Stimulated activated memory B cell treated with anti-CD40 and anti-IgM and Interleukin-4, amounts not matched to agents 10 μg/mL and 1 μg/mL and 100 μg/mL, for 72 hours (primary cell): ENCODE measurements around the gene H6PD.

ENCODE experiments used
- ATAC-seq: fragments of 150-1000 bp; cut with Tn5 transposase; 2 replicates; pipeline ENCODE4 v1.10.0; 2021
- H3K27ac Mint-ChIP-seq: one replicate; pipeline ENCODE4 v1.8.0; 2022; ENCODE audit warnings: mild to moderate bottlenecking, mixed read lengths
- H3K27me3 Mint-ChIP-seq: one replicate; pipeline ENCODE4 v1.8.0; 2022; ENCODE audit warnings: mixed read lengths
- H3K36me3 Mint-ChIP-seq: one replicate; pipeline ENCODE4 v1.8.0; 2022; ENCODE audit warnings: mixed read lengths
- H3K4me1 Mint-ChIP-seq: one replicate; pipeline ENCODE4 v1.8.0; 2022; ENCODE audit warnings: mixed read lengths
- H3K4me3 Mint-ChIP-seq: one replicate; pipeline ENCODE4 v1.8.0; 2022; ENCODE audit warnings: mild to moderate bottlenecking, moderate library complexity, mixed read lengths
- H3K9me3 Mint-ChIP-seq: one replicate; pipeline ENCODE4 v1.8.0; 2022; ENCODE audit warnings: mixed read lengths

Gene H6PD

DNA sequence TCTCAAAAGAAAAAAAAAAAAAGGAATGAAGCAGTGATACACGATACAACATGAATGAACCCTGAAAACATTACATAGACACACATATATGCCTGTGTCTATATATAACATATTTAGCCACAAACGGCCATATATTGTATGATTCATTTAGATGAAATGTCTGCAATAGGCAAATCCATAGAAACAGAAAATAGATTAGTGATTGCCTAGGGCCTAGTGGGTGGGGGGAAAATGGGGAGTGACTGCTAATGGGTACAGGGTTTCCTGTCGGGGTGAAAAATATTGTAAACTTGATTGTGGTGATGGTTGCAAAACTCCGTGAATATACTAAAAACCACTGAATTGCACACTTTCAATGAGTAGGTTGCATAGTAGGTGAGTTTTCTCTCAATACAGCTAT is 6.0 kb upstream of the H6PD start:
- Mint-ChIP-seq H3K9me3 (no peaks in the 10 kb centered on the region), H3K27ac (no peak overlapping the region), H3K36me3 (no peaks in the 10 kb centered on the region), H3K4me3 (no peak overlapping the region), H3K27me3 (peaks cover 38% of the 10 kb centered on the region), H3K4me1 (peaks cover 12% of the 10 kb centered on the region)
- ATAC-seq, result no peak

DNA sequence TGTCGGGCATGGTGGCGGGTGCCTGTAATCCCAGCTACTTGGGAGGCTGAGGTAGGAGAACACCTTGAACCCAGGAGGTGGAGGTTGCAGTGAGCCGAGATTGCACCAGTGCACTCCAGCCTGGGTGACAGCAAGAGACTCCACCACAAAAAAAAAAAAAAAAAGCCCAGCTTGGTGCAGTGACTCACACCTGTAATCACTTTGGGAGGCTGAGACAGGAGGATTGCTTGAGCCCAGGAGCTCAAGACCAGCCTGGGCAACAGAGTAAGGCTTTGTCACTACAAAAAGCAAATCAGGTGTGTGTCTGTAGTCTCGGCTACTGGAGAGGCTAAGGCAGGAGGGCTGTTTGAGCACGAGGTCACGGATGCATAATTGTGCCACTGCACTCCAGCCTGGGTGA is 5.0 kb upstream of the H6PD start:
- Mint-ChIP-seq H3K4me3 (no peak overlapping the region), H3K4me1 (peaks cover 18% of the 10 kb centered on the region), H3K36me3 (no peaks in the 10 kb centered on the region), H3K27me3 (peaks cover 31% of the 10 kb centered on the region), H3K9me3 (no peaks in the 10 kb centered on the region), H3K27ac (no peak overlapping the region)
- ATAC-seq, result no peak

- Mint-ChIP-seq H3K27ac (no peak overlapping the region), H3K4me1 (peaks cover 24% of the 10 kb centered on the region), H3K36me3 (no peaks in the 10 kb centered on the region), H3K4me3 (no peak overlapping the region), H3K9me3 (no peaks in the 10 kb centered on the region), H3K27me3 (peaks cover 17% of the 10 kb centered on the region)
- no peak for ATAC-seq
Observed at GRCh38 chr1:9230869-9231533, 3.6 kb upstream of the H6PD start.

GRCh38 chr1:9231648-9232332 is 2.8 kb upstream of the H6PD start:
- Mint-ChIP-seq H3K4me1 (peaks cover 29% of the 10 kb centered on the region), H3K36me3 (no peaks in the 10 kb centered on the region), H3K4me3 (no peak overlapping the region), H3K27ac (no peak overlapping the region), H3K27me3 (peaks cover 9% of the 10 kb centered on the region), H3K9me3 (no peaks in the 10 kb centered on the region)
- ATAC-seq, result no peak

- Mint-ChIP-seq H3K4me3 (no peak overlapping the region), H3K36me3 (peaks cover 10% of the 10 kb centered on the region), H3K27me3 (no peaks in the 10 kb centered on the region), H3K27ac (no peak overlapping the region), H3K4me1 (peaks cover 45% of the 10 kb centered on the region), H3K9me3 (no peaks in the 10 kb centered on the region)
- no peak for ATAC-seq
Observed at GRCh38 chr1:9233241-9233941, 1.2 kb upstream of the H6PD start.

DNA sequence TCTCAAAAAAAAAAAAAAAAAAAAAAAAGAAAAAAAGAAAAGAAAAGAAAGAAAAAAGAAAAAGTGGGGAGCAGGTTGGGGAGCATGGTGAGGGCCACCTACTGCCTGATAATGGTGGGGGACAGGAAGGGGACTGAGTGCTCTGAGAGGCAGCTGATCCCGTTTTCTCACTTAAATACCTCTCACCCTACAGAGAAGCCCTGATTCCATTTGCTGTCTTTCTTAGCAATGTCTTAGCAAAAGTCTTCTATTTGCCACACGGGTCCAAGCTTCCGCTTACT is 692 bp upstream of the H6PD start:
- ATAC-seq, result no peak
- peaks cover 50% of the 10 kb centered on the region for H3K4me1 Mint-ChIP-seq
- H3K4me3 Mint-ChIP-seq, result peak overlapping the region; percentile 95
- H3K9me3 Mint-ChIP-seq, result no peaks in the 10 kb centered on the region
- H3K27me3 Mint-ChIP-seq, result no peaks in the 10 kb centered on the region
- peak overlapping the region; percentile 86 for H3K27ac Mint-ChIP-seq
- peaks cover 12% of the 10 kb centered on the region for H3K36me3 Mint-ChIP-seq

DNA sequence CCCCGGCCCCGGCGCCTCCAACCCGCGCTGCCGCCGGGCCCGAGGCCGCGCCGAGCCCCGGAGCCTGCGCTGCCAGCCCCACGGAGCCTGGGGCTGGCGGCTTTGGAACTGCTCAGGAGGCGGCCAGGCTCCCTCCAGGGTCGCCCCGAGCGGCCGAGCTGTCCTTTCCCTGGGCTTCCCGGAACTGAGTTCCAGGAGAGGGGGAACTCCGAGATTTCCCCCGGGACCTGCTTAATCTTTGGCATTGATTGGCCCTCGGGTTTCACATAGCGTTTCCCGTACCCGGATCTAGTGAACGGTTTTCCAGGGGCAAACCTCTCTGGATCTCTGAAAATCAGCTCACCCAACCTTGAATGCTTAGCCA is 504 bp downstream of the H6PD start:
- H3K27ac Mint-ChIP-seq, result peak overlapping the region; percentile 86
- peak overlapping the region; percentile 95 for H3K4me3 Mint-ChIP-seq
- H3K9me3 Mint-ChIP-seq, result no peaks in the 10 kb centered on the region
- H3K36me3 Mint-ChIP-seq, result peaks cover 12% of the 10 kb centered on the region
- no peaks in the 10 kb centered on the region for H3K27me3 Mint-ChIP-seq
- ATAC-seq, result no peak
- peaks cover 62% of the 10 kb centered on the region for H3K4me1 Mint-ChIP-seq

GRCh38 chr1:9235560-9235959 is 986 bp downstream of the H6PD start:
- H3K27me3 Mint-ChIP-seq, result no peaks in the 10 kb centered on the region
- peak overlapping the region; percentile 86 for H3K27ac Mint-ChIP-seq
- peaks cover 67% of the 10 kb centered on the region for H3K4me1 Mint-ChIP-seq
- H3K4me3 Mint-ChIP-seq, result peak overlapping the region; percentile 95
- peaks cover 12% of the 10 kb centered on the region for H3K36me3 Mint-ChIP-seq
- H3K9me3 Mint-ChIP-seq, result no peaks in the 10 kb centered on the region
- ATAC-seq, result no peak

GRCh38 chr1:9238134-9238533 is 3.6 kb downstream of the H6PD start:
- ATAC-seq, result no peak
- no peak overlapping the region for H3K4me3 Mint-ChIP-seq
- peaks cover 64% of the 10 kb centered on the region for H3K4me1 Mint-ChIP-seq
- peaks cover 12% of the 10 kb centered on the region for H3K36me3 Mint-ChIP-seq
- H3K9me3 Mint-ChIP-seq, result no peaks in the 10 kb centered on the region
- H3K27me3 Mint-ChIP-seq, result no peaks in the 10 kb centered on the region
- H3K27ac Mint-ChIP-seq, result no peak overlapping the region

DNA sequence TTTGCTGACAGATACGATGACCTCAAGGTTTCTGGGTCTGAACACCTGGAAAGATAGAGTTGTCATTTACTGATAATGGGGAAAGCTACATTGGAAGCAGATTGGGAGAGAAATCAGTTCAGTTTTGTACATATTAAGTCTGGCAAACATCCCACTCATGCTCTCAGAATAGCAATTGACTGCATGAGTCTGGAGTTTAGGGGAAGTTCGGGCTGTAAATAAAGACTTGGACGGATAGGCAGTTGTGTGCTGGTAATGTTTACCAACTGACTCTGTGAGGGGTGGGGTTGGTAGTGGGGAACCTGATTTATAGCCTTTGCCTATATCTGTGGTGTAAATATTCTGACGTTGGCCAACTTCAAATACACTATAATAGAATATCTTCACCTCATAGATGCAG is 4.0 kb downstream of the H6PD start:
- Mint-ChIP-seq H3K9me3 (no peaks in the 10 kb centered on the region), H3K36me3 (peaks cover 12% of the 10 kb centered on the region), H3K27me3 (no peaks in the 10 kb centered on the region), H3K4me3 (no peak overlapping the region), H3K27ac (no peak overlapping the region), H3K4me1 (peaks cover 68% of the 10 kb centered on the region)
- no peak for ATAC-seq

DNA sequence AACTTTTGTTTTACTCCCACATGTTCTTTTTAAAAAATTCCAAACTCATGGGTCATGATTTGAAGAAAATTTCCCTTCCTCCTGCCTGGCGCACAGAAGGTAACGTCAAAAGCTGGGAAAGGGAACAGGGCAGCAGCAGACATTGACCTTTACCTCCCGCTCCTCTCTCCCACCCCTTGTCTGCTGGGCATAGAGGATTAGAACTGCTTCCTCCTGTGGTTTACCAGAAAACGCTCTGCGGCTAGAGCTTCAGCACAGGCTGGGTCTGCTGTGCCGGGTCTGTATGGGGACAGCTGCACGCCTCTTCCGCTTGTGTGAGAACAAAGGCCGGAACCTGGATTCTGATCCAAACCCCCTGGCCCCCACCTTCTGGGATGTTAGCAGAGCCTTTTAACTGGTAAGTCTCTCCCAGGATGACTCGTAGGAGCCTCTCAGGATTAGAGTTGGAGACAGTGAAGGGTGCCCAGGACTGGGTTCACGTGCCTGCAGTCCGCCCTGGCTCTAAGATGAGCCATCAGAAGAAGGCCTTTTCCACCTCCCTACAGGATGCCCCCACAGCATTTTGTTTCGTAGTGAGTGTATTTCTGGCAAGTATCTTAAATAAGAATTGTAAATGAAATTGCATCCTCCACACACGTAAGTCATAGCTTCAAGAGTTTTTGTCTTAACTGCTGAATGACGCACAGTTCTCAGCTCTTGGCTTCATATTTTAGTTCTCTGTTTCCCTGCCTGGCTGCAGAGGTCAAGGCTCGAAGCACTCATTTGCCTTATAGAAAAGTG is 5.2 kb downstream of the H6PD start:
- peak overlapping the region; percentile 53 for H3K4me3 Mint-ChIP-seq
- H3K4me1 Mint-ChIP-seq, result peaks cover 71% of the 10 kb centered on the region
- peak; percentile 79 for ATAC-seq
- H3K27me3 Mint-ChIP-seq, result no peaks in the 10 kb centered on the region
- no peaks in the 10 kb centered on the region for H3K9me3 Mint-ChIP-seq
- H3K36me3 Mint-ChIP-seq, result peaks cover 12% of the 10 kb centered on the region
- peak overlapping the region; percentile 52 for H3K27ac Mint-ChIP-seq

DNA sequence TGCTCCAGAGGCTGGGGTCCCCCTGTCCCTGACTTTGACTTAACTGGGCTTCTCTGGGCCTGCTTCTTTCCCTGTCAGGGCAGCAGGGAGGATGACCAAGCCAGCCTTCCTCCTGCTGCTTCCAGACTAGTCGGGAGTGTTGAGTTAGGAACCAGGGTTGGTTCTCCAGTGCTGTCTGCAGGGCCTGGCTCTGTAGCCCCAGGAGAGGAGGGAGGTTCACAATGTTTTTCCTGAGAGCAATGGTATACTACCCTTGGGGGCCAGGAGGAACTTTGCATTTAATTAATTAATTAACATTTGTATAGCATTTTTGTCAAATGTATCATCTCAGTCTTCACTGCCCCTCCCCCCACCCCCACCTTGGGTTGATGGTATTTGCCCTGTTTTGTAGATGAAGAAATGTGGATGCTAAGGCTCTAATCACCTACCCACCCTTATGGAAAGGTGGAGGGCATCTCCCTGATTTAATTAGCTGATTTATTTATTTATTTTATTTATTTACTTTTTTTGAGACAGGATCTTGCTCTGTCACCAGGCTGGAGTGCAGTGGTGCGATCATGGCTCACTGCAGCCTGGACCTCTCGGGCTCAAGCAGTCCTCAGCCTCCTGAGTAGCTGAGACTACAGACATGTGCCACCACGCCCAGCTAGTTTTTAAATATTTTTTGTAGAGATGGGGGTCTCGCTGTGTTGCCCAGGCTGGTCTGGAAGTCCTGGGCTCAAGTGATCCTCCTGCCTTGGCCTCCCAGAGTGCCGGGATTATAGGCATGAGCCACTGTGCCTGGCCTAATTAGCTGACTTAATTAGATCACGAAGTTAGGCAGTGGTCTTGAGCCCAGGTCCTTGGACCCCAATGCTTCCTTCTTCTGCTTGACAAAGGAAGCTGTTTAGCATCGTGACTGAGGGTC is 6.6 kb downstream of the H6PD start:
- Mint-ChIP-seq H3K27ac (peak overlapping the region; percentile 52), H3K27me3 (no peaks in the 10 kb centered on the region), H3K36me3 (peaks cover 12% of the 10 kb centered on the region), H3K4me1 (peaks cover 67% of the 10 kb centered on the region), H3K4me3 (no peak overlapping the region), H3K9me3 (no peaks in the 10 kb centered on the region)
- no peak for ATAC-seq

DNA sequence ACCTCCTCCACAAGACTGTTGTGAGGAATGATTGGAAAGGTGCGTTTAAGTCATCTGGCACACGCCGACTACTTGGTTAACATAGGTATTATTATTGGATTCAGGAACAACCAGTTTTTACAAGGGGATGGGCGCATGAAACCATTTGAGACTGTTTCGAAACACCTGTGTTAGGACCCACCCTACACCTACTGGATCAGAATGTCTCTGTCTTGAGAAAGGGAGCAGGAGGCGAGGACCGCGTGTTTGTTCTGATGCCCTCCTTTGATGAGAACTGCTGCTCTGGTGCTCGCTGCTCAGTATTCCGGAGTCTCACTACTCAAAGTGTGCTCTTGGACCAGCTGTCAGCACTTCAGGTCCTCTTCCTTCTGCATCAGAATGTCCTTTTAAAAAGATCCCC is 7.3 kb downstream of the H6PD start:
- no peak for ATAC-seq
- Mint-ChIP-seq H3K27me3 (no peaks in the 10 kb centered on the region), H3K4me3 (no peak overlapping the region), H3K9me3 (no peaks in the 10 kb centered on the region), H3K27ac (peak overlapping the region; percentile 53), H3K4me1 (peaks cover 62% of the 10 kb centered on the region), H3K36me3 (peaks cover 12% of the 10 kb centered on the region)

- Mint-ChIP-seq H3K4me1 (peaks cover 57% of the 10 kb centered on the region), H3K27me3 (no peaks in the 10 kb centered on the region), H3K4me3 (no peak overlapping the region), H3K36me3 (peaks cover 14% of the 10 kb centered on the region), H3K9me3 (no peaks in the 10 kb centered on the region), H3K27ac (peak overlapping the region; percentile 53)
- ATAC-seq, result no peak
Observed at GRCh38 chr1:9242338-9242969, 7.9 kb downstream of the H6PD start.
